T47D (cell line): ENCODE results near the gene MEAF6.

Experiments
- DNase-seq, 2 experiments: peaks; one replicate each; pipeline versions ENCODE4 v3.0.0 to v3.0.0-alpha.2; 2011 to 2012; ENCODE audit warnings: low read depth in 1 of 2, low spot score in 1 of 2
- JUND ChIP-seq: IDR thresholded peaks from 2 replicates; pipeline ENCODE4 v1.6.1; 2012; ENCODE audit warnings: low read depth
- in situ Hi-C: cut with HindIII; loops from 2 replicates; pipeline ENCODE4 v1.10.0; 2016; ENCODE audit warnings: low sequenced_read_pairs, low pct_unique_long_range_greater_than_20kb

The MEAF6 gene

DNA sequence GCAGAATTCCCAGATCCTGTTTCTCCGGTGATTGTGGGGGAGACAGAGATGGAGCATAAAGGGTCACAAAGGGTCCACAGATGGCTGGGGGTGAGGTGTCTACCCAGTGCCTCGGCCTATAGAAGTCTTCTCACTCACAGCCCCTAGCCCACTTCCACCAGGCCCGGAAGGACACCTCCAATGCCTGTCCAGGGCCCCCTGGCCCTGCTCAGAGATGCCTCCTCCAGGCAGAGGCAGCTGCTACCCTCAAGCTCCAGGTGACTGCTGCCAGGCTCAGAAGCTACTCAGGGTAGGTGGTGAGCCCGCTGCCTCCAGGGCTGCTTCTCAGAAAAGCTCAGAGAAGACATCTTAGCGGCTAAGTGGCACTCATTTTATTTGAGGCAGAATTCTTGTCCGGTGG lies 62.1 kb downstream of the MEAF6 start:
- in situ Hi-C loops: no loop called here
- no peak for TF ChIP-seq JUND
- DNase-seq: no peak

DNA sequence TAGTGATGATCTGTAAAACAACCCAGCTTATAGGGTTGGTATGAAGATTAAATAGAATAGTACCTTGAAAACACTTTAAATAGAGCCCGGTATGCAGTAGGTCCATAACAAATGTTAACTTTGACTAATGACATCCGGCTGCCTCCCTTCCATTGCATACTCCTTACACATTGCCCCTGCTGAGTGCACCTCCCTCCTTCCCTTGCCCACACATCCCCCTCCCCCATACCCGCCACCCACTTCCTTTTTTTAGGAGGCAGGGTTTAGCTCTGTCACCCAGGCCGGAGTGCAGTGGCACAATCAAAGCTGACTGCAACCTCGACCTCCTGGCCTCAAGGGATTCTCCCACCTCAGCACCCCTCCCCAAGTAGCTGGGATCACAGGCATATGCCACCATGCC lies 64.6 kb downstream of the MEAF6 start:
- DNase-seq: no peak
- TF ChIP-seq JUND: no peak
- in situ Hi-C loops: no loop called here

DNA sequence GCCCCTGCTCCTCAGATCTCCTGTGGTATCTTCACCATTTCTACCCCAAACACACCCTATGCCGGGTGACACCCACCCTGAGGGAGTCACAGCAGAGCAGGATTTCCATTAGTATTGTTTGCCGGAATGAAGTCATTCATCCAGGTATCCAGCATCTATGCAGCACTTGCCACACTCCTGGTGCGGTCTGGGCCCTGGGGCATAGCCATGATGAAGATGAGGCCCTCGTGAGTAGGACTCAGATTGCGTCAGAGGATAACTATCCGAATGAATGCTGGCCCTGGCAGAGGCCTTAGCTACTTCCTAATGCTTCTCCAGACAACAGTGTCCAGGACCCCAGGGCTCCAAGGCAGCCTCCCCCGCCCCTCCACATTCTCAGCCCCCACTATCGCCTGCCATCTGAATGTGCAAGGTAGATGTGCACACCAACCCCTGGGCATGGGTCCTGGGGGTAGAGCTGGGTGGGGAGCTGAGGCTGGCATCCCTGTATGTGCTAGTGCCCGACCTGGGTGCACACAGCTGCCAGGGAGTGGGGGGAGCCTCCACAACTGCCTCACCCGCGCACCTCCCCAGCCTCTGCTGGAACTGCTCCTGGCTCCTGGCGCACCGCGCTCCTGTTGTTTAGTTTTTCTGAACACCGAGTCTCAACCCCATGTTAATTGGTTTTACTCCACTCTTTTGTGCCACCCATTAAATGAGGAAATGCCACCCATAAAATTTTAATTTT lies 65.7 kb downstream of the MEAF6 start:
- in situ Hi-C loops: no loop called here
- peak in 1 of 2 experiments; percentile 31 for DNase-seq

DNA sequence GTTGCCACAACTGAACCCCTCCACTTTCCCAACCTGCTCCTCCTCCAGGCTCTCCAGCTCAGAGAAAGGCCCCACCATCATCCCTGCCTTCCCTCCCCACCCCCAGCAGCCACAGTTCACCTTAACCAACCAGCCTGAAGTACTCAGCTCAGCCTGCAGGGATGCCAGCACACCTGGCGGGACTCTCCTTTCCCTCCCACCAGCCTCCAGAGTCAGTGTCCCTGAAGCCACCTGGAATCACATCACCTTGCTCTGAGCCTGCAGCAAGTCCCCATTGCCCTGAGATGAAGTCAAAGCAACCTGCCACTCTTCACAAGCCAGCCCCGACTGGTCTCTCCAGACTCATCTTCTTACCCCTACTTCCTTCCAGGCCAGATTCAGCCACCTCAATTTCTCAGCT lies 66.4 kb downstream of the MEAF6 start:
- DNase-seq: no peak
- in situ Hi-C loops: no loop called here
- no peak for TF ChIP-seq JUND

More for the DNA sequence above, 65.7 kb downstream of the MEAF6 start:
- no peak for TF ChIP-seq JUND

DNA sequence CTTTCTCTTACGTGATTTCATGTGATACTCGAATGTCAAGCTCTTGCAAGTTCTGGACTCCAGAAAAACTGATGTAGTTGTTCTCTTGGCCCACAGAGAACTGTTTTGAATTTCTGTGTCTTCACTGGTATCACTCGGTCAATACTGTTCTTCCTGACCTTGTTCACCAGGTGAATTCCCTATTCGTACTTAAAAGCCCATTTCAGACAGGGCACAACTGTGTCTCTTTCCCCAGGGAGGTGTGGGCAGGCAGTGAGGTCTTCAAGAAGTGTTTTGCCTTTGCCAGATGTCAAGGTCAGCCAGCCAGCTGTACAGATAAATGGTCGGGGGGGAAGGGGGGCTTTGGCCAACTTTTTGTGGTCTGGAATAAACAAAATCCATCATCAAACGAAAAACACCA lies 67.7 kb downstream of the MEAF6 start:
- DNase-seq: no peak
- in situ Hi-C loops: no loop called here
- TF ChIP-seq JUND: no peak

DNA sequence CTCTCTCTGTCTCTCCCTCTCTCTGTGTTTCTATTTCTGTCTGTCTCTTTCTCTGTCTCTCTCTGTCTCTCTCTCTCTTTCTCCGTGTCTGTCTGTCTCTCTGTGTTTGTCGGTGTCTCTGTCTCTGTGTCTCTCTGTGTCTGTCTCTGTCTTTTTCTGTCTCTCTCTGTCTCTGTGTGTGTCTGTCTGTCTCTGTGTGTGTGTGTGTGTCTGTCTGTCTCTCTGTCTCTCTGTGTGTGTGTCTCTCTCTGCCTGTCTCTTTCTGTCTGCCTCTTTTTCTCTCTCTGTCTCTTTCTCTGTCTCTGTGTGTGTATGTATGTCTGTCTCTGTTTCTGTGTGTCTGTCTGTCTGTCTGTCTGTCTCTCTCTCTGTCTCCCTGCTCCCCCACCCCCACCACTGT lies 71.9 kb downstream of the MEAF6 start:
- DNase-seq: no peak
- TF ChIP-seq JUND: no peak
- in situ Hi-C loops: no loop called here
